HG03565 (cell line): Measurements from ENCODE around the gene GPR107.
"Not testable (repeated sequence)": the region's sequence is repeated elsewhere in the genome, so short reads cannot be mapped to it uniquely, and the experiment has no call there.

Source experiments
- ATAC-seq: cut with Tn5 transposase; IDR thresholded peaks from one replicate; pipeline ENCODE4 v1.9.1; 2021; ENCODE audit warnings: mild to moderate bottlenecking, moderate library complexity; ENCODE audit not compliant: unreplicated experiment

The GPR107 gene

GRCh38 chr9:130053504-130054324, at the start of gene GPR107:
TSS of gene GPR107 (plus strand) at chr9:130053906. CDS start at chr9:130053933, 27 bp downstream.
- ATAC-seq = peak; percentile 46

DNA sequence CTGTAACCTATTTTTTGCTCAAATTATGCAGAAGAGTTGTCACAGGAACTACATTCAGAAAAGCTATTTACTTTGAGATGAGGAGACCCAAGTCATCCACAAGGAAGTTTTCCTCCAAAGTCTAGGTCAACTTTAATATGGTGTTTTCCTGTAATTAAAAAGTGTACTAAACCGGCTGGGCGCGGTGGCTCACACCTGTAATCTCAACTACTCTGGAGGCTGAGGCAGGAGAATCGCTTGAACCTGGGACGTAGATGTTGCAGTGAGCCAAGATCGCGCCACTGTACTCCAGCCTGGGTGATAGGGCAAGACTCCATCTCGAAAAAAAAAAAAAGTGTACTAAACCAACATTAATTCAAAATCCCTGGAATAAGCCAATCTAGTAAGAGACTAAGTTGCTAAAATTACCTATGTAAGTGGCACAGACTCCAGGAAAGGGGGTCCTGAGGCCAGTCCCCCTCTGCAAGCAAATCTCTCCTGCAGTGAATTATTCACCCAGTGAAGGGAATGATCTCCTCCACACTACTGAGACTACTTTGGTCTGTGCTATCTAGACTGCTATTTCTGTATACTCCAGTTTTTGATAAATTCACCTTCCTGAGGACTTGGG, 49.7 kb upstream of the GPR107 start:
- ATAC-seq = no peak

DNA sequence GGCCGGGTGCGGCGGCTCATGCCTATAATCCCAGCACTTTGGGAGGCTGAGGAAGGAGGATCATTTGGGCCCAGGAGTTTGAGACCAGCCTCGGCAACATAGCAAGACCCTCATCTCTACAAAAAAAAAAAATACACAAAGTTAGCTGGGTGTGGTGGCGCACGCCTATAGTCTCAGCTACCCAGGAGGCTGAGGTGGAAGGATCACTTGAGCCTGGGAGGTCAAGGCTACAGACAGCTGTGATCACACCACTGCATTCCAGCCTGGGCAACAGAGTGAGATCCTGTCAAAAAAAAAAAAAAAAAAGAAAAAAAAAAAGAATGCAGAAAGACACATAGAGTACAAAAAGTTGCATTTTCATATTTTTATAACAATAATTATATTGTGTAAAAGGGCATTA, 46.8 kb upstream of the GPR107 start:
- not testable (repeated sequence) for ATAC-seq

DNA sequence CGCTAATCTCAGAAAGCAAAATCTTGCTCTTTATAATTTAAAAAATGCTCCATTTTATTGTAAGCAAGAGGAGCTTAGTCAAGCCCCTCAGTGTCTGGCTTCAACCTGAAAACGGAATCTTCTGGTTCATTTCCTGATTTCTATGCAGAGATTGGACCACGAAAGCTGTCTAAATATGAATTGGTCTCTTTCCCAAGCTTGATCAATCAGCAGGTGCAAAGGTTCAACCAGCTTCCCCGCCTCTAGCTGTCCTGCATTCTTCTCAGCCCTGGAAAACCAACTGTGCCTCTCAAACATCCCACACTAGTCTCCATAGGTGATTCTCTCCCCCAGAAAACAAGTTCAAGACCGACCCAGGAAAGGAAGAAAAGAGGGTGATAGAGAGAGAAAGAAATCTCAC, 45.2 kb upstream of the GPR107 start:
- no peak for ATAC-seq

- not testable (repeated sequence) for ATAC-seq
Observed at GRCh38 chr9:130009546-130009945, 44.2 kb upstream of the GPR107 start.

GRCh38 chr9:130010151-130010988, 43.3 kb upstream of the GPR107 start:
- ATAC-seq = peak; percentile 36

DNA sequence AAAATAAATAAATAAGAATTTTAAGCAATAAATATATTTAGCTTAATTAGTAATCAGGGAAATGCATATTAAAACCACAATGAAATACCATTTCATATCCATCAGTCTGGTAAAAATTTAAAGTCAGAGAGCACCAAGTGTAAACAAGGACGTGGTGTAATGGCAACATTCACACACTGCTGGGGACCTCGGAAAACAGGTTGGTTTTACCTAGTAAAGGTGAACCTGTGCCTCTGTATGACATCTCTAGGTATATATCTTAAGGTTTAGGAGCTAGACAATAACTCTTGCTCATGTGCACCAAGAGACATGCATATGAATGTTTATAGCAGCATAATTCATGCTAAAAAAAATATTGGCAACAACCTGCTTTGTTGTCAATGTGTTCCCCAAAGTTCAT, 40.4 kb upstream of the GPR107 start:
- ATAC-seq = no peak

- ATAC-seq = no peak
Observed at GRCh38 chr9:130015353-130016019, 38.2 kb upstream of the GPR107 start.

DNA sequence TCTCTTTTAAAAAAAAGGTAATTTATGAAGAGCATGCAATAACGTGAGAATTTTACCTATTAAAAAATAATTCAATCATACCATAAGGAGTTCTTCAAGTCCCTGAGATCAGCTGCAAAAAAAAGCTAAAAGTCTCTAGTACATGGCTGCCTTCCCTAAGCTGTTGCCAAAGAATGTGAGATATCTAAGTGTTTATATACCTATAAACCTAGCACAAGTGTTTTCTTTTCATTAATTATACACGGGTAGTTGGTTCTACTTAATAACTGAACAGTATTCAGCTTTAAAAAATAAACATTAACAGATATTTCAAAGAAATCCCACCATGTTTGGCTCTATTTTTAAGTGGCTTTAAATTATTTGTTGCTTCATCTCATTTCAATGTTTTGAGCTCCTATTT, 36.6 kb upstream of the GPR107 start:
- no peak for ATAC-seq

GRCh38 chr9:130017510-130017909, 36.2 kb upstream of the GPR107 start:
- ATAC-seq = not testable (repeated sequence)

DNA sequence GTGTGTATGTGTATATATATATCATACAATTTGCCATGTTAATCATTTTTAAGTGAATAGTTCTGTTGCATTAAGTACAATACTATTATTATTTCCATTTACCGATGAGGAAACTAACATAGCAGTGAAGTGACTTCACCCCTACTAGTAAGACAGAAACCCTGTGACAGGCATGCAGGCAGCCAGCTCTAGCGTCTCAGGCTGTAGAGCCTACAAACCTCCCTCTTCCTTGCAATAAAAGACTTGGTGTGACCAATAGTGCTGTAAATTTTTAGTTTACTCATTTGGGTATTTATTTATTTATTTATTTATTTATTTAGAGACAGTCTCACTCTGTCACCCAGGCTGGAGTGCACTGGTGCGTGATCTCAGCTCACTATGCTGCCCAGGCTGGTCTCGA, 35.4 kb upstream of the GPR107 start:
- no peak for ATAC-seq

DNA sequence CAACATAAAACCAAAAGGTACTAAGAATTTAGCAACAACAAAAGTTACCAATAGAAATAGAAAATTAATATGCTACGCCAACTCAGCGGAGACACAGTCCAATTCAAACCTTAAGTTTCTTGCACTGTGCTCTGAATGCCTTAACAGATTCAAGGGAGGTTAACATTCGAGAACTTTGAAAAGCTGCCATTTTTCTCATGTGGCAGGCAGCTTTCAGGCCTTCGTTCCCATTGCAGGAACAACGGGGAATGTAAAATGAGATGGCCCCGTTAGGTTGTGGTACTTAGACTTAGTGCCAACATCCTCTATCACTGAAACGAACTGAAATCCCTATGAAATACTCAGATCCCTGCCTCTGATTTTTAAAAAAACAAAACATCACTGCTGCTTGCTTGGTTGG, 33.1 kb upstream of the GPR107 start:
- no peak for ATAC-seq

DNA sequence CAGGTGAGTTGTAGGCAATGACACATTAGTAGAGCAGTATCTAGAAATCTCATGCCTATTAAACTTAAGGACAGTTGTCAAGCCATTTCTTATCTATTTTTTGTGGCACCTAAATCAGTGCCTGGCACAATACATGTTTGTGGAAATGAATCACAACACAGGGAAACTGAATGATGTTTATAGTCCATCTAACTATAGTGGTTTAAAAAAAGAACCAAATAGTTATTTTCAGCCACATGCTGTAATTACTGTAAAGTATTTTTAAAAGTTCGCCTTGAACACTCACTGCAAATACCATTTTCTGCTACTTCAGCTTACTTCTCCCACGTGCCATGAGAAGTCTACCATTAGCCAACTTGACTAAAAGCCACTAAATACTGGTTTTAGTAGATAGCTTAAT, 32.6 kb upstream of the GPR107 start:
- ATAC-seq = no peak

DNA sequence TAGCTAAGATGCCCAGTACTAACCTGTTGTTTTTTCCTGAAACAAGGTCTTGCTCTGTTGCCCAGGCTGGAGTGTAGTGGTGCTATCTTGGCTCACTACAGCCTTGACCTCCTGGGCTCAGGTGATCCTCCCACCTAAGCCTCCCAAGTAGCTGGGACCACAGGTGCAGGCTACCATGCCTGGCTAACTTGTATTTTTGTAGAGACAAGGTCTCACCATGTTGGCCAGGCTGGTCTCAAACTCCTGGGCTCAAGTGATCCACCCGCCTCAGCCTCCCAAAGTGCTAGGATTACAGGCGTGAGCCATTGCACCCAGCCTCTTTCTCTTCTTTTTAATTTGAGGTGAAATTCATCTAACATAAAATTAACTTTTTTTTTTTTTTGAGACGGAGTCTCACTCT, 31.9 kb upstream of the GPR107 start:
- ATAC-seq = not testable (repeated sequence)

DNA sequence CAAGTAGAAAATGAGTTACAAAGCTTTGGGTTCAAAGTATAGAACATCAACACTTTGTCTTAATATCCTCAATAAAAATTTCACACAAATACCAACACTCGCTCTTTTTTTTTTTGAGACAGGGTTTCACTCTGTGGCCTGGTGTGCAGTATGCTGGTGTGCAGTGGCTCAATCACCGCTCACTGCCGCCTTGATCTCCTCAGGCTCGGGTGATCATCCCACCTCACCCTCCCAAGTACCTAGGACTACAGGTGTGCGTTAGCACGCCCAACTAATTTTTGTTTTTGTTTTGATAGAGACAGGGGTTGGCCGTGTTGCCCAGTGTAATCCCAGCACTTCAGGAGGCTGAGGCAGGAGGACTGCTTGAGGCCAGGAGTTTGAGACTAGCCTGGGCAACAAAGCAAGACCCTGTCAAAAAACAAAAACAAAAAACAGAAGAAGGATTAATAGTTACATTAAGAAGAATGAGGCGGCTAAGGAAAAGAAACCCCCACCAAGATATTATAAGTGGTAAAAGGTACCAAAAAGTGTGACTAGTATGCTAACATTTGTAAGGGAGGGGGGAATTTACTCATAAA, 31.1 kb upstream of the GPR107 start:
- no peak for ATAC-seq

GRCh38 chr9:130023144-130023787, 30.4 kb upstream of the GPR107 start:
- peak; percentile 24 for ATAC-seq

DNA sequence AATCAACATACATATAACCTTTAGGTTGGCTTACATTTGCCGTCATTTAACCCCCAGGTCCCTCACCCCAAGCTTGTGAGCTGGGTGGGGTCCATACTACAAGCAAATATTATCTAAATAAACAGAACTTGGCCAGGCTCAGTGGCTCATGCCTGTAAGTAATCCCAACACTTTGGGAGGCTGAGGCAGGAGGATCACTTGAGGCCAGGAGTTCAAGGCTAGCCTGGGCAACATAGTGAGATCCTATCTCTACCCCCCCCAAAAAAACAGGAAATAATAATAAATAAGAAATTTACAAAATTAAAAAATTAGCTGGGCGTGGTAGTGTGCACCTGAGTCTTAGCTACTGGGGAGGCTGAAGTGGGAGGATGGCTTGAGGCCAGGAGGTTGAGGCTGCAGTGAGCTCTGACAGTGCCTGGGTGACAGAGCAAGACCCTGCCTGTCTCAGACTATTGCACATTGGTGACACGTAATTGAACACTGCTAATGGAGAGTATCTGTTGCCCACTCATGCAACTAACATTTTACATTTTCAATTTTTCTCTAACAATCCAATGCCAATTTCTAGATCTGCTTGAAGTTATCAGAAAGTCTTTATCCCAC, 29.6 kb upstream of the GPR107 start:
- no peak for ATAC-seq

DNA sequence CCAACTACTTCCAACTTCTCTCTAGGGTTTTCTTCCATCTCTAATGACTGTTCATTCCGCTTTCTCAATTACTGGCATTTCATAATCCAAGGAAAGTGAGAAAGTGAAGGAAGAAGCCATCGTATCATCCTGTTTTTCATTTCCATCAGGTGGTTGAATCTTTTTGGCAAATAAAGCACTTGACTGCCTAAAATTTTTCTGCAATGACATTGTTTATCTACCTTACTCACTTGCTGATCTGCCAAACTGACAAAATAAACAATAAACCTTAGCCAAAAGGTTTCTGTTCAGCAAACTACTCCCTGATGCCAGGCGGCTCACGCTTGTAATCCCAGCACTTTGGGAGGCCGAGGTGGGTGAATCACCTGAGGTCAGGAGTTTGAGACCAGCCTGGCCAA, 29.1 kb upstream of the GPR107 start:
- ATAC-seq = no peak

GRCh38 chr9:130026583-130027340, 26.9 kb upstream of the GPR107 start:
- no peak for ATAC-seq
